ENCODE data around the gene IPO13.
A peak's percentile ranks its signal among the peaks of the same experiment; 100 is the strongest.

The IPO13 gene

DNA sequence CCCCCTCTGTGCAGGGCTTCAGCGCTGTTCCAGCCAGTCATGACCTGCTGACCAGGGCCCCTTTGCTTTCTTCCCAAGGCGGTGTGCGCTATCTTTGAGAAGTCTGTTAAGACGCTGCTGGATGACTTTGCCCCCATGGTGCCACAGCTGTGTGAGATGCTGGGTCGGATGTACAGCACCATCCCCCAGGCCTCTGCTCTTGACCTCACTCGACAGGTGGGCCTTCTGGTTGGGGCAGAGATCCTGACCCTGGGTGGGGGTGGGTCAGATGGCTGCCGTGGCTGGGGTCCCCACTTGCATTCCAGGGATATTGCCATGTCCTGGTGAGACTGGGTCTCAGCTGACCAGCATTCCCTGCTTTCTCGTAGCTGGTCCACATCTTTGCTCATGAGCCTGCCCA lies 14.0 kb downstream of the IPO13 start:
- TF ChIP-seq, protein P1, sequence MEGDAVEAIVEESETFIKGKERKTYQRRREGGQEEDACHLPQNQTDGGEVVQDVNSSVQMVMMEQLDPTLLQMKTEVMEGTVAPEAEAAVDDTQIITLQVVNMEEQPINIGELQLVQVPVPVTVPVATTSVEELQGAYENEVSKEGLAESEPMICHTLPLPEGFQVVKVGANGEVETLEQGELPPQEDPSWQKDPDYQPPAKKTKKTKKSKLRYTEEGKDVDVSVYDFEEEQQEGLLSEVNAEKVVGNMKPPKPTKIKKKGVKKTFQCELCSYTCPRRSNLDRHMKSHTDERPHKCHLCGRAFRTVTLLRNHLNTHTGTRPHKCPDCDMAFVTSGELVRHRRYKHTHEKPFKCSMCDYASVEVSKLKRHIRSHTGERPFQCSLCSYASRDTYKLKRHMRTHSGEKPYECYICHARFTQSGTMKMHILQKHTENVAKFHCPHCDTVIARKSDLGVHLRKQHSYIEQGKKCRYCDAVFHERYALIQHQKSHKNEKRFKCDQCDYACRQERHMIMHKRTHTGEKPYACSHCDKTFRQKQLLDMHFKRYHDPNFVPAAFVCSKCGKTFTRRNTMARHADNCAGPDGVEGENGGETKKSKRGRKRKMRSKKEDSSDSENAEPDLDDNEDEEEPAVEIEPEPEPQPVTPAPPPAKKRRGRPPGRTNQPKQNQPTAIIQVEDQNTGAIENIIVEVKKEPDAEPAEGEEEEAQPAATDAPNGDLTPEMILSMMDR (conservative IDR thresholded peaks at IDR 0.05; ENCODE audit: low read depth, low read length) = no peak
- H3K4me3 ChIP-seq (ENCODE audit: low read depth, low read length) = no peak overlapping the region
- DNase-seq (ENCODE audit: low read depth) = no peak

DNA sequence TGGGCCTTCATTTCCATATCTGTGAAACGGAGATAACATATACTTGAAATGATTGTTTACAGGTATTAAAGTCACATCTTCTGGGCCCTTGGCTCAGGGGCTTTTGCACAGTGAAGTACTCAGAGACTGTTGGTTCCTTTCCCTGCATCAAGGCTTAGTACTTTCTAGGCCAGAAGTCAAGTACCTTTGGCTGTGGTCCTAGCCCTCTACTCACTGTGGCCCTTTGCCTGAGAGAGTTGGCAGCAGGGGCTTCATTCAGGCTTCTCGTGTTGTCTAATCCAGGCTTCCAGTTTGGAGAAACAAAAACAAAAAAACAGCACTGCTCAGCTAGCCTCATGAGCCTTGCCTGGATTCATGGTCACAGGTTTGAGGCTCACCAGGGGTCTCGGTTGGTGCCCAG lies 14.9 kb downstream of the IPO13 start:
- H3K4me3 ChIP-seq (ENCODE audit: low read depth, low read length) = no peak overlapping the region
- DNase-seq (ENCODE audit: low read depth) = no peak
- TF ChIP-seq, protein P1 (conservative IDR thresholded peaks at IDR 0.05; ENCODE audit: low read depth, low read length) = no peak

DNA sequence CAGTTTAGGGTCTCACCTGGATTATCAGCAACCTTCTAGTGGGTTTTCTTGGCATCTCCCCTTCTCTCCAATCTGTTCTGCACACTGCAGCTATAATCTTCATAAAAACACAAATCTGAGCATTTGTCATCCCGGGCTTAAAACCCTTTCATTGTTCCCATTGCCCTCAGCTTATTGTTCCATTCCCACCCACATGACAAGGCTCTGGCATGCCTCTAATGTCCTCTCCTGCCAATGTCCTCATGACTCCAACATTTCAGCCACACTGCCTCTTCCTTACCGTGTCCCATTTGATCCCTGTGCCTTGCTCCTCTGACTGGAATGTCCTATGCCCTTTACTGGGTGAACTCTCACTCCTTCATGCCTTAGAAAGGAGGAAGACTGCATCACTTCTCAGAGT lies 15.6 kb downstream of the IPO13 start:
- TF ChIP-seq, protein P1 (conservative IDR thresholded peaks at IDR 0.05; ENCODE audit: low read depth, low read length) = no peak
- DNase-seq (ENCODE audit: low read depth) = no peak
- H3K4me3 ChIP-seq (ENCODE audit: low read depth, low read length) = no peak overlapping the region

DNA sequence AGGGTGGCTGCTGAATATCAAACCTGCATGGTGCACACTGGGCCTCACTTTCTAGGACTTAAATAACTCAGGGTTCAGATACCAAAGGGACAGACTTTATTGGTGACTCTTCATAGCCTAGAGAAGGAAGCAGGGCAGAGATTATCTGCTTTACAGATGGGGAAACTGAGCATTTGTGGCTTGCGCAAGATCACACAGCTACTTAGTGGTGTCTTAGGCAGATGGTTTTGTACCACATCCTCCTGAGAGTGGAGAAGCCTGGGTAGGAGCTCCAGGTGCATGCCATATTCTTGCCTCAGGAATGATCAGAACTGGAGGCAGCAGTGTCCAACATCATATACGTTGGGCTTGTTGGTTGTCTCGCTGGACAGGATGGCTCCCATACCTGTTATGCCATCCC lies 16.3 kb downstream of the IPO13 start:
- TF ChIP-seq, protein P1 (conservative IDR thresholded peaks at IDR 0.05; ENCODE audit: low read depth, low read length) = no peak
- H3K4me3 ChIP-seq (ENCODE audit: low read depth, low read length) = no peak overlapping the region
- DNase-seq (ENCODE audit: low read depth) = no peak

DNA sequence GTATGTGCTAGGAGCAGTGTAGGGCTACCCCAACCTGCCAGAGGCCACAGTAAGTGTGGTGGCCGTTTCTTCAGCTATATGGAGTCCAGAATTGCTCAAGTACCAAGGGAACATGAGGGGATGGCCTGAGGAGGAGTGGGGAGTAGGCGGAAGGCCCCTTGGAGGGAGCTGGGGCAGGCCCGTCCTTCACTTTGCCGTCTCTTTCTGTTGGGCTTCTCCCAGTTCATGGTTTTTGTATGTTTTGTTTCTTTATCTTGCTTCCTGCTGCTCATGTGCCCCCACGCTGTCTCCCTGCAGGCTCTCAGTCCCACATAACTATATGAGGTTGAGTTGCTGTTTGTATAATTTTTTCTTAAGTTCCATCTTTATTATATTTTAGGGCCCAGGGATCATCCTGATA lies 17.1 kb downstream of the IPO13 start:
- TF ChIP-seq, protein P1 (conservative IDR thresholded peaks at IDR 0.05; ENCODE audit: low read depth, low read length) = no peak
- no peak overlapping the region for H3K4me3 ChIP-seq (ENCODE audit: low read depth, low read length)
- no peak for DNase-seq (ENCODE audit: low read depth)

DNA sequence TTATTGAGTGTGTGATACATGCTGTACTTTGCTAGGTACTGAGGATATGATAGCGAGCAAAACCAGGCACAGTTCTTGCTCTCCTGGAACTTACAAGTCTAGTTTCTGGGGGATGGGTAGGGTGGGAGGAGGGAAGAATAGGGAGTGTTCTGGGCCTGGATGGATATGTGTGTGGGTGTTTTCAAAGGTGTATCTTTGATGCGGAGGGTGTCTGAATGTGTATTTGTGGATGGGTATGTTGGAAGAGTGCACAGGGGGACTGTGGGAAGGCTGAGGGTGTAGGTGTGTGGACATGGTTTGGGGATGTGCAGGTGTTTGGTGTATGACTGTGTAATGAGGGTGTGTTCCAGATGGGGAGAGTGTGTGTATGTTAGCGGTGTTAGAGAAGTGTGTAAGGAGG lies 18.6 kb downstream of the IPO13 start:
- DNase-seq (ENCODE audit: low read depth) = no peak
- TF ChIP-seq, protein P1 (conservative IDR thresholded peaks at IDR 0.05; ENCODE audit: low read depth, low read length) = no peak
- H3K4me3 ChIP-seq (ENCODE audit: low read depth, low read length) = no peak overlapping the region

DNA sequence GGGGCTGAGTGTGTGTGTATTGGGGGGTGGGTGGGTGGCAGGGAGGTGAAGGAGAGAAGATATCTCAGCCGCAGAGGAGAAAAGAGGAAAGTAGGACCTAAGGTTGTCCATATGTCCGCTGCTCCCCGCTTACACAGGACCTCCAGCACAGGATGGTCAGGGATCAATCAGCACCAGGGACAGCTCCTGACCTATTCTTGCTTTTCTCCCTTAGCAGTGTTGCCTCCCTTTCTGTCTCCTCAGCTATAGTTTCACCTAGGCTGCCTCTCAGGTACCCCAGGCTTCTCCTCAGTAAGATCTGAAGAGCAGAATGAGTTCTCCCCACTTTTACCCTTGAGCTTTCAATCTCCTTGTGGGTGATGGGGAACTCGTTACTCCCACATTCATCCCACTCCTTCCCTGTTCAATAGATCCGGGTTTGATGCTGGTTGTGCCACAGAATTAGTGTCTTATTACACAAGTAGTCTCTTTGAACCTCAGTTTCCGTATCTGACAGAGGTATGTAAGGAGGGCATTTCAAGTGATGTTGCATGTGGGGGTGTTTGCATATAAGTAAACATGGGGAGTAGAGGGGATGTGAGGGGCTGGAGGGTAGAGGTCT lies 21.7 kb downstream of the IPO13 start:
- TF ChIP-seq, protein P1 (conservative IDR thresholded peaks at IDR 0.05; ENCODE audit: low read depth, low read length) = no peak
- peak; percentile 46 for DNase-seq (ENCODE audit: low read depth)
- no peak overlapping the region for H3K4me3 ChIP-seq (ENCODE audit: low read depth, low read length)
